Esophagus muscularis mucosa (tissue), 3 donors: ENCODE measurements around the gene NPFF.
A peak's percentile ranks its signal among the peaks of the same experiment; 100 is the strongest.

Source experiments
- CTCF ChIP-seq, 3 experiments: fragments of 200-600 bp in 2 of 3; fragments of 450-650 bp in 1 of 3; sonication (generic) in 2 of 3; IDR thresholded peaks; one replicate each; pipeline ENCODE4 v1.5.1; 2017 to 2019; ENCODE audit warnings: antibody characterized with exemption in 3 of 3, mild to moderate bottlenecking in 2 of 3, moderate library complexity in 1 of 3
- POLR2A ChIP-seq: fragments of 450-650 bp; IDR thresholded peaks from one replicate; pipeline ENCODE4 v1.6.1; 2017; ENCODE audit warnings: antibody characterized with exemption, moderate library complexity, mild to moderate bottlenecking, low read depth

DNA sequence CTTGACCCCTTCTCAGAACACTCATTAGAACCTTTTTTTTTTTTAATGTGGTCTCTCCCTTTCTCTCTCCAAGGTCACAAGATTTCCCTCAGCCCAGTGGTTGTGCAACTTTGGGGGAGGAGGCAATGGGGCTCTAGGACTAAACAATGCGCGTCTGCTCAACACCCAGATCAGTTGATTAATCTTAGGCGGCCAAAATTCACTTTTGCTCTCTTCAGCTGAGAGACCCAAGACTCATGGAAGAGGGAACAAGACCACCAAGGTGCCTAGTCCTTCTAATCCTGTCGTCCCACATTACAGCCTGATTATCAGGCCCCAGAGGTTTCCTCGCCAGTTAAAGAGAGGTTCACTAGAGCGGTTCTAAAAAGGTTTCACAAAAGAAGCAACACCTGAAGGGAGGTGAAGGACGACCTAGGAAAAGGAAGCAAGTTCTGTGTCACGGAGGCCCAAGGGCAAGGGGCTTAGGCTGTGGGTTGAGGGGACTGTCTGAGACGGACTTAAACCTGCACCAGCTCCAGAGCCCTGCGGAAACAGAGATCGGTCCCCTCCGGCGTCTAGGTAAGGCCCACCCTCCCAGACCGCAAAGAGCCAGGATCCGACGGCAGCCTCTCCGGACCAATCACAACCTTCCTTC lies 7.0 kb downstream of the NPFF start:
- TF ChIP-seq CTCF (IDR thresholded peaks at IDR 0.05) (no peak), POLR2A (peak; percentile 96)
